Esophagus (tissue), 2 donors: Measurements from ENCODE around the gene DDX5. TPM values are rescaled to one million over a fixed set of nuclear protein-coding genes. Genes with fewer than 3 reads are reported as not detected.
"Not testable (repeated sequence)": the region's sequence is repeated elsewhere in the genome, so short reads cannot be mapped to it uniquely, and the experiment has no call there.

ENCODE experiments used
- H3K27ac ChIP-seq, 2 donors: one replicate each; pipeline ENCODE4 v1.5.1; 2013; ENCODE audit warnings: low read depth in 2 of 2, mild to moderate bottlenecking in 2 of 2, inconsistent platforms in 1 of 2, low read length in 1 of 2, moderate library complexity in 1 of 2
- H3K27me3 ChIP-seq, 2 donors: one replicate each; pipeline ENCODE4 v1.6.1; 2013; ENCODE audit warnings: low read length in 2 of 2, control low read depth in 1 of 2, mild to moderate bottlenecking in 1 of 2; ENCODE audit not compliant: insufficient read depth in 2 of 2, control insufficient read depth in 1 of 2
- H3K36me3 ChIP-seq, 2 donors: one replicate each; pipeline ENCODE4 v1.6.1; 2013; ENCODE audit warnings: low read length in 1 of 2; ENCODE audit not compliant: control insufficient read depth in 2 of 2, insufficient read depth in 2 of 2
- H3K4me1 ChIP-seq, 2 donors: one replicate each; pipeline ENCODE4 v1.6.1; 2013; ENCODE audit warnings: low read length in 1 of 2; ENCODE audit not compliant: control insufficient read depth in 2 of 2, insufficient read depth in 2 of 2
- H3K4me3 ChIP-seq, 2 donors: one replicate each; pipeline ENCODE4 v1.5.1; 2013; ENCODE audit warnings: low read length in 2 of 2, mild to moderate bottlenecking in 2 of 2, low read depth in 1 of 2, moderate library complexity in 1 of 2
- H3K9me3 ChIP-seq, 2 donors: one replicate each; pipeline ENCODE4 v1.6.1; 2013; ENCODE audit warnings: mild to moderate bottlenecking in 2 of 2, low read depth in 1 of 2, low read length in 1 of 2, moderate library complexity in 1 of 2; ENCODE audit not compliant: control insufficient read depth in 2 of 2, insufficient read depth in 1 of 2
- WGBS, 2 donors: extraction: QIAGEN DNeasy Blood & Tissue Kit; methylation state at CpG; one replicate each; pipeline ENCODE4 v1.1.7; 2013; 5-methylcytosine and 5-hydroxymethylcytosine counted together
- polyA plus RNA-seq, 2 donors: library from polyadenylated mRNA; stranded (reverse); fragments of 200-250 nt; gene quantifications; one replicate each; pipeline ENCODE4 v1.2.3, GENCODE V29; 2013
- donor health status: healthy with polysubstance abuse.
- donor health status: Bipolar disorder and iron deficiency.

Gene DDX5
- polyA plus RNA-seq, 2 donors = 333 to 392 TPM

- Histone ChIP-seq H3K4me1 (peaks cover 0 to 2% of the 10 kb centered on the region in 2 donors), H3K4me3 (peak overlapping the region; percentile 66 to 86)
These were observed 8.5 kb downstream of the DDX5 start for GRCh38 chr17:64497565-64498035.

GRCh38 chr17:64496786-64497564 lies 9.1 kb downstream of the DDX5 start, which contains the start of gene POLG2:
TSS of gene POLG2 (minus strand) at chr17:64497054. CDS start at chr17:64496968, 86 bp downstream.
- no peaks in the 10 kb centered on the region for H3K27me3 ChIP-seq
- H3K36me3 ChIP-seq = peaks cover 14% of the 10 kb centered on the region in 2 donors
- peak within 1 kb of the TSS; percentile 66 to 86 for H3K4me3 ChIP-seq
- WGBS, 2 donors = 1% methylated on average over 49 to 50 of the region's 50 CpGs
- H3K27ac ChIP-seq = peak within 1 kb of the TSS; percentile 91
- H3K9me3 ChIP-seq = no peaks in the 10 kb centered on the region
- peaks cover 0 to 2% of the 10 kb centered on the region in 2 donors for H3K4me1 ChIP-seq

More at GRCh38 chr17:64497565-64498035, 8.5 kb downstream of the DDX5 start:
- Histone ChIP-seq H3K27ac (peak overlapping the region; percentile 91), H3K27me3 (no peaks in the 10 kb centered on the region), H3K36me3 (peaks cover 14 to 19% of the 10 kb centered on the region in 2 donors), H3K9me3 (no peaks in the 10 kb centered on the region)
- 35 to 44% methylated on average over 4 of the region's 4 CpGs for WGBS, 2 donors

DNA sequence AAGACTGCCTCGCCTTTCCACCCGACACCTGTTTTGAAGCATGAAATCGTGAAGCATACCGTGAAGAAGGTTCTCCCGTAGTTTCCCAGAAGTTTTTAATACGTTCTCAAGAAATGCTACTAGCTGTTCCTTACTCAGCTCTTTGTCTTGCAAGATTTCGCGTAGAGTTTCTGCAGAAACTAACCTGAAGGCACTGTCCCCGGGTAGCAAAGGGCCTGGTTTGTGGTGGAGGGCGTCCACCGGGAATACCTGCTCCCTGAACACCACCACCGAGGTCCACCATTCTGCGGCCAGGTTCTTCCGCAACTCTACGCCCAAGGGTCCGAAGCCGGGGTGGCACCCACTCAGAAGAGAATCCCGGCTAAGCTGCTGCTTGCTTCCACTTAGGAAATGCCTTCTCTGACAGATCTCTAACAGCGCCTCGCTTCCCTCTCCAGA lies 9.7 kb downstream of the DDX5 start:
- Histone ChIP-seq H3K36me3 (peaks cover 9 to 10% of the 10 kb centered on the region in 2 donors), H3K9me3 (no peaks in the 10 kb centered on the region), H3K4me1 (peaks cover 0 to 2% of the 10 kb centered on the region in 2 donors), H3K27ac (peak overlapping the region; percentile 91), H3K4me3 (peak overlapping the region; percentile 66 to 86), H3K27me3 (no peaks in the 10 kb centered on the region)
- WGBS, 2 donors = 1% methylated on average over 20 of the region's 20 CpGs

GRCh38 chr17:64495300-64495699 lies 10.8 kb downstream of the DDX5 start:
- H3K36me3 ChIP-seq, H3K9me3 ChIP-seq, H3K4me1 ChIP-seq, H3K4me3 ChIP-seq, H3K27ac ChIP-seq, H3K27me3 ChIP-seq: not testable (repeated sequence)
- 89 to 90% methylated on average over 5 of the region's 5 CpGs for WGBS, 2 donors

- peaks cover 0 to 3% of the 10 kb centered on the region in 2 donors for H3K36me3 ChIP-seq
- WGBS, 2 donors = 84 to 85% methylated on average over 2 of the region's 2 CpGs
These were observed 12.0 kb downstream of the DDX5 start for GRCh38 chr17:64494121-64494520.

GRCh38 chr17:64492481-64493109 lies 13.5 kb downstream of the DDX5 start:
- H3K9me3 ChIP-seq = no peaks in the 10 kb centered on the region
- 74% methylated on average over 6 of the region's 6 CpGs for WGBS, 2 donors
- H3K27ac ChIP-seq = no peak overlapping the region
- no peaks in the 10 kb centered on the region for H3K36me3 ChIP-seq
- H3K4me1 ChIP-seq = peaks cover 0 to 2% of the 10 kb centered on the region in 2 donors
- H3K4me3 ChIP-seq = no peak overlapping the region
- no peaks in the 10 kb centered on the region for H3K27me3 ChIP-seq

More at GRCh38 chr17:64494121-64494520, 12.0 kb downstream of the DDX5 start:
- Histone ChIP-seq H3K4me3 (no peak overlapping the region), H3K27me3 (no peaks in the 10 kb centered on the region), H3K9me3 (no peaks in the 10 kb centered on the region), H3K4me1 (peaks cover 0 to 2% of the 10 kb centered on the region in 2 donors), H3K27ac (no peak overlapping the region)

- Histone ChIP-seq H3K4me3 (no peak overlapping the region), H3K27me3 (no peaks in the 10 kb centered on the region), H3K9me3 (no peaks in the 10 kb centered on the region), H3K27ac (no peak overlapping the region), H3K36me3 (no peaks in the 10 kb centered on the region), H3K4me1 (no peaks in the 10 kb centered on the region)
- 63 to 76% methylated on average over 3 of the region's 3 CpGs for WGBS, 2 donors
These were observed 14.1 kb downstream of the DDX5 start for GRCh38 chr17:64491994-64492393.

GRCh38 chr17:64491034-64491860 lies 14.8 kb downstream of the DDX5 start:
- H3K27ac ChIP-seq = no peak overlapping the region
- H3K4me1 ChIP-seq = no peaks in the 10 kb centered on the region
- H3K4me3 ChIP-seq = no peak overlapping the region
- H3K36me3 ChIP-seq = no peaks in the 10 kb centered on the region
- H3K27me3 ChIP-seq = no peaks in the 10 kb centered on the region
- no peaks in the 10 kb centered on the region for H3K9me3 ChIP-seq
- 93 to 94% methylated on average over 13 of the region's 13 CpGs for WGBS, 2 donors

DNA sequence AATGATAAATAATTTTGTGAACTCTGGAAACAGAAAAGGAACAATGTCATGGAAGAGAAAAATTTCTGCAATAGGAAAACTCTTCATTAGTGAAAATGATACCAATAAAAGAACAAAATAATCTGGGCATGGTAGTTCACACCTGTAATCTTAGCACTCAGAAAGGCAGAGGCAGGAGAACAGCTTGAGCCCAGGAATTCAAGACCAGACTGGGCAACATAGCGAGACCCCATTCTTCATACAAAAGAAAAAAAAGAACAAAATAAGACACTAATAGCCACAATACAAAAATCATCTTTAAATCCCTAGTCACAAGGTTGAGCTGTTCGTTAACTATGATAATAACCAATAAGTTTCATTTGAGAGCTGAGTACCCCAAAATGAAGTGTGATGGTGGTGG lies 17.8 kb downstream of the DDX5 start:
- Histone ChIP-seq H3K36me3 (peaks cover 0 to 4% of the 10 kb centered on the region in 2 donors), H3K27me3 (no peaks in the 10 kb centered on the region), H3K4me3 (no peak overlapping the region), H3K4me1 (no peaks in the 10 kb centered on the region), H3K9me3 (no peaks in the 10 kb centered on the region), H3K27ac (no peak overlapping the region)
- 96 to 100% methylated on average over 2 of the region's 2 CpGs for WGBS, 2 donors
